ENCODE data around the gene ZFAND2B. TPM values are rescaled to one million over a fixed set of nuclear protein-coding genes. Genes with fewer than 3 reads are reported as not detected.

The ZFAND2B gene
- polyA plus RNA-seq, 1 donor = 54.6 TPM

- peaks cover 21% of the 10 kb centered on the region for H3K36me3 ChIP-seq (ENCODE audit: control insufficient read depth, insufficient read depth, low read length)
- H3K4me1 ChIP-seq (ENCODE audit: control insufficient read depth, insufficient read depth, low read length) = peaks cover 19% of the 10 kb centered on the region
- no peaks in the 10 kb centered on the region for H3K27me3 ChIP-seq (ENCODE audit: control insufficient read depth, insufficient read depth, low read length)
- peaks cover 3% of the 10 kb centered on the region for H3K9me3 ChIP-seq (ENCODE audit: control insufficient read depth, low read depth, low read length)
- WGBS (ENCODE audit: insufficient coverage, low lambda C conversion rate) = 80% methylated on average over 1 of the region's 7 CpGs
- DNase-seq = no peak
- H3K27ac ChIP-seq (ENCODE audit: low read length) = no peak overlapping the region
- no peak overlapping the region for H3K4me3 ChIP-seq (ENCODE audit: low read length)
Observed at GRCh38 chr2:219204425-219205164, 2.0 kb upstream of the ZFAND2B start.

- Histone ChIP-seq H3K9me3 (ENCODE audit: control insufficient read depth, low read depth, low read length) (peaks cover 3% of the 10 kb centered on the region), H3K36me3 (ENCODE audit: control insufficient read depth, insufficient read depth, low read length) (peaks cover 26% of the 10 kb centered on the region), H3K4me3 (ENCODE audit: low read length) (no peak overlapping the region), H3K4me1 (ENCODE audit: control insufficient read depth, insufficient read depth, low read length) (peaks cover 19% of the 10 kb centered on the region), H3K27me3 (ENCODE audit: control insufficient read depth, insufficient read depth, low read length) (no peaks in the 10 kb centered on the region), H3K27ac (ENCODE audit: low read length) (no peak overlapping the region)
- no CpG with 5 or more reads among the region's 5 CpGs for WGBS (ENCODE audit: insufficient coverage, low lambda C conversion rate)
- DNase-seq = no peak
Observed at GRCh38 chr2:219205165-219205538, 1.4 kb upstream of the ZFAND2B start.

DNA sequence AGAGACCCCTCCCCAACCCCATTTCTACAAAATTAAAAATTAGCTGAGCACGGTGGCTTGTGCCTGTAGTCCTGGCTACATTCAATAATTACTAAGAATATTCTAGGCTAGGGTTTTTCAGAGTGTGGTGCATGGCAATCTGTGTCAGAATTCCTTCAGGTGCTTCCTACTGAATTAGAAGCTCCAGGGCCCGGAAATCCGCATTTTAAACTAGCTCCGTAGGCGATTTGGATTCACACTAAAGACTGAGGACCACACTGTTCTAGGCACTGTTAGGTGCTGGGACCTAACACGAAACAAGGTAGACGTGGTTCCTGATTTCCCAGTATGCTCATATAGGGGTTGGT lies 628 bp upstream of the ZFAND2B start:
- DNase-seq = no peak
- Histone ChIP-seq H3K4me3 (ENCODE audit: low read length) (peak overlapping the region; percentile 87), H3K9me3 (ENCODE audit: control insufficient read depth, low read depth, low read length) (peaks cover 3% of the 10 kb centered on the region), H3K4me1 (ENCODE audit: control insufficient read depth, insufficient read depth, low read length) (peaks cover 19% of the 10 kb centered on the region), H3K27me3 (ENCODE audit: control insufficient read depth, insufficient read depth, low read length) (no peaks in the 10 kb centered on the region), H3K27ac (ENCODE audit: low read length) (peak overlapping the region; percentile 99), H3K36me3 (ENCODE audit: control insufficient read depth, insufficient read depth, low read length) (peaks cover 34% of the 10 kb centered on the region)
- WGBS (ENCODE audit: insufficient coverage, low lambda C conversion rate) = no CpG with 5 or more reads among the region's 7 CpGs

DNA sequence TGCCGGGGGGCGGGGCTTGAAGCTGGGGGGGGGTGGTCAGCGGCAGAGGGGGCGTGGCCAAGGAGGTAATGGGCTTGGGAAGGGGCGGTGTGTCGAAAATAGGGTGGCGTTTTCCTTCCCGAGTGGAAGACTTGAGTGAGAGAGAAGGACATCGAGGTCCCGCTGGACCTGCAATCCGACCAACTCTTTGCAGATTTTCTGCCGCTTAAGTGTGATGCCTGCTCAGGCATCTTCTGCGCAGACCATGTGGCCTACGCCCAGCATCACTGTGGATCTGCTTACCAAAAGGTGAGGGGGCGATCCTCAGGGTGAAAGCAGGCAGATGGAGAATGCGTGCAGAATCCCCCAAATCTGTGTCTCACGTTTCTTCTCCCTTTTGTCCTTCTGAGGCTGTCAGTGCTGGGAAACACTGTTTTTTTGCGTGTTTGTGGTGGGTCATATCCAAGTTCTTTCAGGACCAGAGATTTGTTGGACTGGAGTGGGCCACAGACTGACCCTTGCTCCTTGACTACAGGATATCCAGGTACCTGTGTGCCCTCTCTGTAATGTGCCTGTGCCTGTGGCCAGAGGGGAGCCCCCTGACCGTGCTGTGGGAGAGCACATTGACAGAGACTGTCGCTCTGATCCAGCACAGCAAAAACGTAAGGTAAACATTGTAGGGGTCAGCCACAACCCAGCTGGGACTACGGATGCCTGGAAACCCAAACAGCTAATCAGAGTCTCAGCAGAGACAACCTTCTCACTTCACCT lies 727 bp downstream of the ZFAND2B start:
- H3K4me3 ChIP-seq (ENCODE audit: low read length) = peak overlapping the region; percentile 87
- no CpG with 5 or more reads among the region's 22 CpGs for WGBS (ENCODE audit: insufficient coverage, low lambda C conversion rate)
- no peaks in the 10 kb centered on the region for H3K9me3 ChIP-seq (ENCODE audit: control insufficient read depth, low read depth, low read length)
- peaks cover 43% of the 10 kb centered on the region for H3K36me3 ChIP-seq (ENCODE audit: control insufficient read depth, insufficient read depth, low read length)
- H3K27ac ChIP-seq (ENCODE audit: low read length) = peak overlapping the region; percentile 98
- DNase-seq = no peak
- H3K4me1 ChIP-seq (ENCODE audit: control insufficient read depth, insufficient read depth, low read length) = peaks cover 19% of the 10 kb centered on the region
- H3K27me3 ChIP-seq (ENCODE audit: control insufficient read depth, insufficient read depth, low read length) = no peaks in the 10 kb centered on the region

DNA sequence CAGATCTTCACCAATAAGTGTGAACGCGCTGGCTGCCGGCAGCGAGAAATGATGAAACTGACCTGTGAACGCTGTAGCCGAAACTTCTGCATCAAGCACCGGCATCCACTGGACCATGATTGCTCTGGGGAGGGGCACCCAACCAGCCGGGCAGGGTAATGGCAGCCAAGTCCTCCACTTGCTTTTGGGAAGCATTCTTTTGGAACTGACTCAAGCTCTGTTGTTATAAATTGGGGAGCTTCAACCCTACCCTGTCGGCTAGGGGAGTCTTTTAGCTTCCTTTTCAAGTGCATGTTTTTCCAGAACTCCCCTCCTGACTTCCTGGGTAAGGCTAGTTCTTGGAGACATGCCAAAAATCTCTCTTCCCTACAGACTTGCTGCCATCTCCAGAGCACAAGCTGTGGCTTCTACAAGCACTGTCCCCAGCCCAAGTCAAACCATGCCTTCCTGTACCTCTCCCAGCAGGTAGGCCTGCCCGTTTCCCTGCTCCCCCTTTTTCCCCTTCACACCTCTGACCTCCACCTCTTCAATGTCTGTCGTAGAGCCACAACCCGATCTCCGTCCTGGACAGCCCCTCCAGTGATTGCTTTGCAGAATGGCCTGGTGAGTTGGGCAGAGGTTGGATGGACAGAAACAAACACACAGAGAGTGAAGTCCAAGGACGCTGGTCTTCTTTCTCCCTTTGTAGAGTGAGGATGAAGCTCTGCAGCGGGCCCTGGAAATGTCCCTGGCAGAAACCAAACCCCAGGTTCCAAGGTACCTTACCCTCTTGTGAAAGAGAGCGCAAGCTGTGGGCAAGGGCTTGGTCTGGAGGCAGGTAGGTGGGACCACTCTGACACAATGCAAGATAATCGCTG lies 1.5 kb downstream of the ZFAND2B start:
- no peak for DNase-seq
- H3K4me1 ChIP-seq (ENCODE audit: control insufficient read depth, insufficient read depth, low read length) = peaks cover 19% of the 10 kb centered on the region
- H3K36me3 ChIP-seq (ENCODE audit: control insufficient read depth, insufficient read depth, low read length) = peaks cover 51% of the 10 kb centered on the region
- H3K27me3 ChIP-seq (ENCODE audit: control insufficient read depth, insufficient read depth, low read length) = no peaks in the 10 kb centered on the region
- no peak overlapping the region for H3K27ac ChIP-seq (ENCODE audit: low read length)
- no peaks in the 10 kb centered on the region for H3K9me3 ChIP-seq (ENCODE audit: control insufficient read depth, low read depth, low read length)
- WGBS (ENCODE audit: insufficient coverage, low lambda C conversion rate) = no CpG with 5 or more reads among the region's 17 CpGs
- H3K4me3 ChIP-seq (ENCODE audit: low read length) = no peak overlapping the region

- no peak for DNase-seq
- WGBS (ENCODE audit: insufficient coverage, low lambda C conversion rate) = 87% methylated on average over 3 of the region's 18 CpGs
- H3K9me3 ChIP-seq (ENCODE audit: control insufficient read depth, low read depth, low read length) = no peaks in the 10 kb centered on the region
- peaks cover 19% of the 10 kb centered on the region for H3K4me1 ChIP-seq (ENCODE audit: control insufficient read depth, insufficient read depth, low read length)
- no peak overlapping the region for H3K27ac ChIP-seq (ENCODE audit: low read length)
- no peaks in the 10 kb centered on the region for H3K27me3 ChIP-seq (ENCODE audit: control insufficient read depth, insufficient read depth, low read length)
- no peak overlapping the region for H3K4me3 ChIP-seq (ENCODE audit: low read length)
- peaks cover 65% of the 10 kb centered on the region for H3K36me3 ChIP-seq (ENCODE audit: control insufficient read depth, insufficient read depth, low read length)
Observed at GRCh38 chr2:219209236-219210195, 2.9 kb downstream of the ZFAND2B start.

DNA sequence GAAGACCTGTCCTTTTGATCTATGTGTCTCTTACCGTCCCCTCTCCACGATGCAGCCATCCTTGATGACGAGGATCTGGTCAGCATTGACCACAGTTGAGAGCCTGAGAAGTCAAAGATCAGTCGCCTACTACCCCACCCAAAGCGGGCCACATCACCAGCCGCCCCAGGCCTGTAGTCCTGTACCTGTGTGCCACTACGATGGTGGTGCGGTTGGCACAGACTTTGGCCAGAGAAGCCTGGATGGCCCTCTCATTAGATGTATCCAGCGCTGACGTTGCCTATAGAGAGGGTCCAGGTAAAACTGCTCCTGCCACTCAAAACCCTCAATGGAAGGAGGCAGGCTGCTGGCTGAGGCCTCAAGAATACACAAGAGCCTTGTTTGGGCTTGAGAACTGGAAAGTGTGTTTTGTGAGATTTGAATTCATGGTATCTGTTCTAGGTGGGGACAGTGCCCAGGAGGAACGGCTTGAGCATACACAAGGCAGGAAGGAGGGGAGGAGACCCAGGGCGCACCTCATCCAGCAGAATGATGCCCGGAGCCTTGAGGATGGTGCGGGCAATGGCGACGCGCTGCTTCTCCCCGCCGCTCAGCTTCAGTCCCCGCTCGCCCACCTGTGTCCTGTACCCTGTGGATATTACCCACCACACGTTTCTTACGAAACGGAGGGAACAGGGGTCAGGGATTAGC lies 3.8 kb downstream of the ZFAND2B start:
- no peaks in the 10 kb centered on the region for H3K9me3 ChIP-seq (ENCODE audit: control insufficient read depth, low read depth, low read length)
- no peak overlapping the region for H3K4me3 ChIP-seq (ENCODE audit: low read length)
- peaks cover 70% of the 10 kb centered on the region for H3K36me3 ChIP-seq (ENCODE audit: control insufficient read depth, insufficient read depth, low read length)
- no CpG with 5 or more reads among the region's 24 CpGs for WGBS (ENCODE audit: insufficient coverage, low lambda C conversion rate)
- DNase-seq = no peak
- H3K4me1 ChIP-seq (ENCODE audit: control insufficient read depth, insufficient read depth, low read length) = peaks cover 19% of the 10 kb centered on the region
- H3K27ac ChIP-seq (ENCODE audit: low read length) = no peak overlapping the region
- no peaks in the 10 kb centered on the region for H3K27me3 ChIP-seq (ENCODE audit: control insufficient read depth, insufficient read depth, low read length)

DNA sequence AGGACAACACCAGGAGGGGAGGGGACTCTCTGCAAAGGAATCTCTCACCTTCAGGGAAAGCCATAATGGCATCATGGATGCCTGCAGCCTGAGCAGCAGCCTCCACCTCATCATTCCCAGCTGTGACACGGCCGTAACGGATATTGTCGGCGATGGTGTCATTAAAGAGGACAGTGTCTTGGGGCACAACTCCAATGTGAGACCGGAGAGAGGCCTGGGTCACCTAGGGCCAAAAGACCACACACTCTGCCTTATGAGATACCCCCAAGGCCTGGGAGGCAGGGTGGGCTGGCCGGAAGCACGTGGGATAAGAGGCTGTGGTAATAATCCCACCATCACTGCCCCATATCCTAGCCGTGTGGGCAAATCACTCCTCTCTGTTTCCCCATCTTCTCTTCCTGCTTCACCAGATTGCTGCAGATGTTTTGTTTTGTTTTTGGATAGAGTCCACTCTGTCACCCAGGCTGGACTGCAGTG lies 4.3 kb downstream of the ZFAND2B start:
- Histone ChIP-seq H3K4me3 (ENCODE audit: low read length) (no peak overlapping the region), H3K27ac (ENCODE audit: low read length) (no peak overlapping the region), H3K27me3 (ENCODE audit: control insufficient read depth, insufficient read depth, low read length) (no peaks in the 10 kb centered on the region), H3K4me1 (ENCODE audit: control insufficient read depth, insufficient read depth, low read length) (peaks cover 17% of the 10 kb centered on the region), H3K36me3 (ENCODE audit: control insufficient read depth, insufficient read depth, low read length) (peaks cover 75% of the 10 kb centered on the region), H3K9me3 (ENCODE audit: control insufficient read depth, low read depth, low read length) (no peaks in the 10 kb centered on the region)
- no CpG with 5 or more reads among the region's 9 CpGs for WGBS (ENCODE audit: insufficient coverage, low lambda C conversion rate)
- no peak for DNase-seq

DNA sequence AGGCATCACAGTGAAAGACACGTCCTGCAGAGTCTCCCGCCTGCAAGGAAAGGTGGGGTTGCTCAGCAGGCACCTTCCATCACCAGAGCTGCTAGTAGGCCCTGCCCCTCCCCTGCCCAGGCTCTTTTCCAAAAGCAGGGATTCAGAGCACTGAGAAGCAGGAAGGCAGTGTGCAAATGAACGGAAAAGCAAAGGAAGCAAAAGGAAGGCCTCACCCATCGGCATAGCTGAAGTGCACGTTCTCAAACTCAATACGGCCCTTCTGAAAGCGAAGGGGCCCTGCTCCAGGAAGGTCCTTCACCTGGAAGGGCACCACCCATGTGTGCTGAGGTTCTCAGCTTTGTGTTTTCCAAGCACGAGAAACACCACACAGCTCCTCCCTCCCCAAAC lies 6.4 kb downstream of the ZFAND2B start:
- 100% methylated on average over 3 of the region's 8 CpGs for WGBS (ENCODE audit: insufficient coverage, low lambda C conversion rate)
- H3K36me3 ChIP-seq (ENCODE audit: control insufficient read depth, insufficient read depth, low read length) = peaks cover 74% of the 10 kb centered on the region

More for the DNA sequence above, 6.4 kb downstream of the ZFAND2B start:
- DNase-seq = no peak
- no peak overlapping the region for H3K27ac ChIP-seq (ENCODE audit: low read length)
- H3K4me3 ChIP-seq (ENCODE audit: low read length) = no peak overlapping the region
- no peaks in the 10 kb centered on the region for H3K9me3 ChIP-seq (ENCODE audit: control insufficient read depth, low read depth, low read length)
- no peaks in the 10 kb centered on the region for H3K27me3 ChIP-seq (ENCODE audit: control insufficient read depth, insufficient read depth, low read length)
- peaks cover 7% of the 10 kb centered on the region for H3K4me1 ChIP-seq (ENCODE audit: control insufficient read depth, insufficient read depth, low read length)

All from large intestine (tissue), 3 donors.